Peyer's patch (tissue), 4 donors: ENCODE results near the gene MRPS5.

Experiments
- CTCF ChIP-seq, 6 experiments: fragments of 450-650 bp in 4 of 6; fragments of 200-600 bp in 2 of 6; sonication (generic) in 1 of 6; IDR thresholded peaks; one replicate each; pipeline ENCODE4 v1.5.1; 2017 to 2019; ENCODE audit warnings: antibody characterized with exemption in 6 of 6, mild to moderate bottlenecking in 3 of 6, moderate library complexity in 1 of 6
- POLR2A ChIP-seq, 2 donors: fragments of 450-650 bp; IDR thresholded peaks; one replicate each; pipeline ENCODE4 v1.5.1; 2017; ENCODE audit warnings: antibody characterized with exemption in 2 of 2, mild to moderate bottlenecking in 2 of 2, moderate library complexity in 2 of 2

- no peak for TF ChIP-seq CTCF (IDR thresholded peaks at IDR 0.05)
- TF ChIP-seq POLR2A (IDR thresholded peaks at IDR 0.05), result no peak
These were observed 62.5 kb downstream of the MRPS5 start for GRCh38 chr2:95058989-95059641.
